ENCODE measurements around the gene ASPHD1.

DNA sequence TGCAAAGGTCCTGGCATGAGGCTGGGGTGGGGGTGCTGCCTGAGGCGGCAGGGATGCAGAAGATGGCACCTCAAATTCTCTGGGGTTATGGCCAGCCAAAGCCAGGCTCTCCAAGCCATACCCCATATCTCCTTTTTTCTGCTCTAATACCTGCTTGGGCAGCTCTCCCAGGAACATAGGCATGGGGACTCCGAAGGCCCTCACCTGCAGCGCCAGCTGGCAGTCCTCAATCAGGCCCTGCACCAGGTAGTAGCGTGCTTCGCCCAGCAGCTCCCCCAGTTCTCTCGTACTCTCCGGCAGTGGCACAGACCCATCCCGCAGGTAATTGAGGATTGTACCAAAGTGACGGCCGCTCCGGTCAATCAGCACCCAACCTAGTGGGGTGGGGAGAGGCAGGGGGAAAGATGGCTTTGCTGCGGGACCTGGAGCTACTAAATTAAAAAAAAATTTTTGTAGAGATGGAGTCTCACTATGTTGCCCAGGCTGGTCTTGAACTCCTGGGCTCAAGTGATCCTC, 22.8 kb downstream of the ASPHD1 start:
- TF ChIP-seq, protein P1, sequence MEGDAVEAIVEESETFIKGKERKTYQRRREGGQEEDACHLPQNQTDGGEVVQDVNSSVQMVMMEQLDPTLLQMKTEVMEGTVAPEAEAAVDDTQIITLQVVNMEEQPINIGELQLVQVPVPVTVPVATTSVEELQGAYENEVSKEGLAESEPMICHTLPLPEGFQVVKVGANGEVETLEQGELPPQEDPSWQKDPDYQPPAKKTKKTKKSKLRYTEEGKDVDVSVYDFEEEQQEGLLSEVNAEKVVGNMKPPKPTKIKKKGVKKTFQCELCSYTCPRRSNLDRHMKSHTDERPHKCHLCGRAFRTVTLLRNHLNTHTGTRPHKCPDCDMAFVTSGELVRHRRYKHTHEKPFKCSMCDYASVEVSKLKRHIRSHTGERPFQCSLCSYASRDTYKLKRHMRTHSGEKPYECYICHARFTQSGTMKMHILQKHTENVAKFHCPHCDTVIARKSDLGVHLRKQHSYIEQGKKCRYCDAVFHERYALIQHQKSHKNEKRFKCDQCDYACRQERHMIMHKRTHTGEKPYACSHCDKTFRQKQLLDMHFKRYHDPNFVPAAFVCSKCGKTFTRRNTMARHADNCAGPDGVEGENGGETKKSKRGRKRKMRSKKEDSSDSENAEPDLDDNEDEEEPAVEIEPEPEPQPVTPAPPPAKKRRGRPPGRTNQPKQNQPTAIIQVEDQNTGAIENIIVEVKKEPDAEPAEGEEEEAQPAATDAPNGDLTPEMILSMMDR (conservative IDR thresholded peaks at IDR 0.05) = no peak
- no peak for TF ChIP-seq ZFX (IDR thresholded peaks at IDR 0.05)
